ENCODE measurements around the gene GAD2. TPM values are rescaled to one million over a fixed set of nuclear protein-coding genes. Genes with fewer than 3 reads are reported as not detected.

The GAD2 gene
- 5.9 and 6.5 TPM in 2 replicates for total RNA-seq
- long read RNA-seq, full-length matches to known transcripts: 3 of 4 reads
- long read RNA-seq, partial matches to known transcripts: 1 of 4 reads
- long read RNA-seq, other reads (novel, unspliced or antisense): 0 of 4 reads

DNA sequence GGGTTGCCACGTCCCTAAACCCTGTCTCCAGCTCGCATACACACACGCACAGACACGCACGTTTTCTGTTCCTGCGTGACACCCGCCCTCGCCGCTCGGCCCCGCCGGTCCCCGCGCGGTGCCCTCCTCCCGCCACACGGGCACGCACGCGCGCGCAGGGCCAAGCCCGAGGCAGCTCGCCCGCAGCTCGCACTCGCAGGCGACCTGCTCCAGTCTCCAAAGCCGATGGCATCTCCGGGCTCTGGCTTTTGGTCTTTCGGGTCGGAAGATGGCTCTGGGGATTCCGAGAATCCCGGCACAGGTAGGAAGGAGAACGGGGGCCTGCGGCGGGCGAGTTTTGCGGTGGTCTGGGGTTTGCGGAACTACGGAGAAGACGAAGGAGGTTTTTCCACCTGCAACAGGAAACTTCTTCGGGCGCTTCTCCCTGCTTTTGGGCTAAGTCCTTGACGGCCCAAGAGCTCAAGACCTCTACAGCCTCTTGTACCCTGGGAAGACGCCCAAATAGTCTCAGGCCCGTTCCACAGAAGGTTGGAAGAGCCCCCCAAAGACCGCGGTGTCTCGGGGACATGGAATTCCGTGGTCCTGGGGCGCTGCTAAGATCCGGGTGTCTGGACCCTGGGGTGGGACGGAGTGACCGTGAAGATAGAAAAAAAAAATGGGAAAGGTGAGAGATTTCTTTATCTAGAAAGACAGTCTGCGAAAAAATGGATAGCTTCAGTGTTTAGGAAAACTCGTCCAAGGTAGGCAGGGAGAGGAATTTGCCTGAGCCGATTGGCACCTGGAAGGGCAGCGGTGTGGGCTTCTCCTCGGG lies at the start of gene GAD2:
Gene GAD2 (plus strand): TSS at position 190 of the 811 bp plus-strand sequence. CDS start 36 bp downstream, at position 226.
- no peaks in the 10 kb centered on the region for H3K9me3 Mint-ChIP-seq (ENCODE audit: low read depth)
- peaks cover 94% of the 10 kb centered on the region for H3K27me3 Mint-ChIP-seq
- TF ChIP-seq, protein P1, sequence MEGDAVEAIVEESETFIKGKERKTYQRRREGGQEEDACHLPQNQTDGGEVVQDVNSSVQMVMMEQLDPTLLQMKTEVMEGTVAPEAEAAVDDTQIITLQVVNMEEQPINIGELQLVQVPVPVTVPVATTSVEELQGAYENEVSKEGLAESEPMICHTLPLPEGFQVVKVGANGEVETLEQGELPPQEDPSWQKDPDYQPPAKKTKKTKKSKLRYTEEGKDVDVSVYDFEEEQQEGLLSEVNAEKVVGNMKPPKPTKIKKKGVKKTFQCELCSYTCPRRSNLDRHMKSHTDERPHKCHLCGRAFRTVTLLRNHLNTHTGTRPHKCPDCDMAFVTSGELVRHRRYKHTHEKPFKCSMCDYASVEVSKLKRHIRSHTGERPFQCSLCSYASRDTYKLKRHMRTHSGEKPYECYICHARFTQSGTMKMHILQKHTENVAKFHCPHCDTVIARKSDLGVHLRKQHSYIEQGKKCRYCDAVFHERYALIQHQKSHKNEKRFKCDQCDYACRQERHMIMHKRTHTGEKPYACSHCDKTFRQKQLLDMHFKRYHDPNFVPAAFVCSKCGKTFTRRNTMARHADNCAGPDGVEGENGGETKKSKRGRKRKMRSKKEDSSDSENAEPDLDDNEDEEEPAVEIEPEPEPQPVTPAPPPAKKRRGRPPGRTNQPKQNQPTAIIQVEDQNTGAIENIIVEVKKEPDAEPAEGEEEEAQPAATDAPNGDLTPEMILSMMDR (IDR thresholded peaks at IDR 0.05; ENCODE audit: unreplicated experiment): no peak
- DNase-seq (ENCODE audit: low spot score, unreplicated experiment): no peak
- H3K4me1 Mint-ChIP-seq (ENCODE audit: low read depth): peaks cover 18% of the 10 kb centered on the region
- H3K27ac Mint-ChIP-seq: peak within 1 kb of the TSS; percentile 76
- H3K36me3 Mint-ChIP-seq (ENCODE audit: insufficient read depth): no peaks in the 10 kb centered on the region
- H3K4me3 Mint-ChIP-seq (ENCODE audit: low read depth): peak within 1 kb of the TSS; percentile 72

DNA sequence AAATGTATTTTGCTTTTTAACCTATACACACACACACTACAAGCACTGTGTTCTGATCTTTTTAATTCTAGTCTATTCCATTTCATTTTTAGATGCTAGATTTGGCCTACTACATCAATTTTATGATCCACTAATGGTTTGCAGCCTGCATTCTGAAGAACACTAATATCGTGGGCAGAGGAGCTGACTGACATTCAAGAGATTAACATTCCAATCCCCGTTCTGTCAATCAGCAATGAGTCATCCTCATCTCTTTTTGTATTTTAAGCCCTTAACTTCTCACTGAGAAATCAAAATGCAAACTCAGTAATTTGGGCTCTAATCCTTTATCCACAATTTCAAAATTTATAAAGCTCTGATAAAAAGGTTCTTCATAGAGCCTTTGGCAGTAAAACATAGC lies 47.1 kb upstream of the GAD2 start:
- Mint-ChIP-seq H3K36me3 (ENCODE audit: insufficient read depth) (no peaks in the 10 kb centered on the region), H3K27ac (no peak overlapping the region), H3K27me3 (no peaks in the 10 kb centered on the region), H3K4me3 (ENCODE audit: low read depth) (no peak overlapping the region), H3K4me1 (ENCODE audit: low read depth) (no peaks in the 10 kb centered on the region), H3K9me3 (ENCODE audit: low read depth) (no peaks in the 10 kb centered on the region)
- DNase-seq (ENCODE audit: low spot score, unreplicated experiment): no peak
- TF ChIP-seq, protein P1 (IDR thresholded peaks at IDR 0.05; ENCODE audit: unreplicated experiment): no peak

DNA sequence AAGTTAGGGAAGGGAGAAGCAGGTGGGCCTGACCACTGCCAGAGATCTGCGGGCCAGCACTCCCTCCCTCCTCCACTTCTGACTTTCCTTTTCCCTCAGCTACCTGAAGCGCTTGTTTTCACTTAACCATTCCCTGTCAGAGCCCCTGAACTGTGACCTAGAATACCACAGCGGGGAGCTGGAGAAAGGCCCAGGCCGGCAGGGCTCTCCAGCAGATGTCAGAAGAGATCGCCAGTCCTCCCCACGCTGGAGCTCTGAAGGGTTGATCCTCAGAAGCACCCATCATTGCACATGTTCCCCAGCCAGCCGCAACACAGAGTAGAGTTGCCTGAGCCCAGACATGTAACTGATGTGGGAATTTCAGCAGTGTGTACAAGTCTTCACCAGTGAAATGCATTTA lies 44.4 kb upstream of the GAD2 start:
- Mint-ChIP-seq H3K4me1 (ENCODE audit: low read depth) (no peaks in the 10 kb centered on the region), H3K4me3 (ENCODE audit: low read depth) (no peak overlapping the region), H3K27me3 (no peaks in the 10 kb centered on the region), H3K36me3 (ENCODE audit: insufficient read depth) (no peaks in the 10 kb centered on the region), H3K27ac (no peak overlapping the region), H3K9me3 (ENCODE audit: low read depth) (no peaks in the 10 kb centered on the region)
- TF ChIP-seq, protein P1 (IDR thresholded peaks at IDR 0.05; ENCODE audit: unreplicated experiment): no peak
- DNase-seq (ENCODE audit: low spot score, unreplicated experiment): no peak

DNA sequence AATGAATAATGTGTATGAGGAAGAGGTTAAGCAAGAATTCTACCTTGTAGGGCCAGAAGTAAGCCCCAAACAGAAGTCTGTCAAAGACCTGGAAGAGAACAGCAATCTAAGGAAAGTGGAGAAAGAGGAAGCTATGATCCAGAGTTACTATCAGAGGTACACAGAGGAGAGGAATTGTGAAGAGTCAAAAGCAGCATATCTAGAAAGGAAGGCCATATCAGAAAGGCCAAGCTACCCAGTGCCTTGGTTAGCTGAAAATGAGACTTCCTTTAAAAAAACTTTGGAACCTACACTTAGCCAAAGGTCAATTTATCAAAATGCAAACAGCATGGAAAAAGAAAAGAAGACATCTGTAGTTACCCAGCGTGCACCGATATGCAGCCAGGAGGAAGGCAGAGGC lies 42.7 kb upstream of the GAD2 start:
- H3K27ac Mint-ChIP-seq: no peak overlapping the region
- TF ChIP-seq, protein P1 (IDR thresholded peaks at IDR 0.05; ENCODE audit: unreplicated experiment): no peak
- peaks cover 1% of the 10 kb centered on the region for H3K36me3 Mint-ChIP-seq (ENCODE audit: insufficient read depth)
- no peak overlapping the region for H3K4me3 Mint-ChIP-seq (ENCODE audit: low read depth)
- no peaks in the 10 kb centered on the region for H3K4me1 Mint-ChIP-seq (ENCODE audit: low read depth)
- no peak for DNase-seq (ENCODE audit: low spot score, unreplicated experiment)
- H3K27me3 Mint-ChIP-seq: no peaks in the 10 kb centered on the region
- no peaks in the 10 kb centered on the region for H3K9me3 Mint-ChIP-seq (ENCODE audit: low read depth)

DNA sequence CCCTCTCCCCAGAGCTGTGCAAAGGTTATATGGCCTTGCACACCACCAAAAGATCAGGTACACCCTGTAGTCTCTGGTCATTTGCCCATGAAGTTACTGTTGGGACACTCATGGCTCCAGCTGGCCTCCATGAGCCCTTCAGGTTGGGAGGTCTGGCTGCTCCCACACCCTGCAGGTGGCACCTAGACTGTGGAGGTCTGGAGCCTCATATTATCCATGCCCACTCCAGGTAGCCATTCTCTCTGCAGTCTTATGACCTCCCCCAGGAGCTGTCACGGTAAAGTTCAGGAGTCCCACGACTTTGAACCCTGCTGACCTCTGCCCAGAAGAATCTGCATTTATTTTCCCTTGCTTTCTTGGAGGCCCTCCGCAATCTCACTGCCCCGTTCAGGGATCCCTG lies 39.2 kb upstream of the GAD2 start:
- no peak for DNase-seq (ENCODE audit: low spot score, unreplicated experiment)
- Mint-ChIP-seq H3K27me3 (no peaks in the 10 kb centered on the region), H3K4me3 (ENCODE audit: low read depth) (no peak overlapping the region), H3K9me3 (ENCODE audit: low read depth) (no peaks in the 10 kb centered on the region), H3K36me3 (ENCODE audit: insufficient read depth) (peaks cover 1% of the 10 kb centered on the region), H3K27ac (peak overlapping the region; percentile 56), H3K4me1 (ENCODE audit: low read depth) (no peaks in the 10 kb centered on the region)
- TF ChIP-seq, protein P1 (IDR thresholded peaks at IDR 0.05; ENCODE audit: unreplicated experiment): no peak
